IgD-negative memory B cell (primary cell): ENCODE results near the gene CEP97. TPM values are rescaled to one million over a fixed set of nuclear protein-coding genes. Genes with fewer than 3 reads are reported as not detected.
A peak's percentile ranks its signal among the peaks of the same experiment; 100 is the strongest.

Source experiments
- H3K27ac Mint-ChIP-seq, 3 donors: one replicate each; pipeline ENCODE4 v1.8.0; 2020 to 2022; ENCODE audit warnings: mild to moderate bottlenecking in 3 of 3, mixed read lengths in 3 of 3, moderate library complexity in 1 of 3
- H3K27me3 Mint-ChIP-seq: one replicate; pipeline ENCODE4 v1.8.0; 2021; ENCODE audit warnings: mixed read lengths
- H3K36me3 Mint-ChIP-seq: one replicate; pipeline ENCODE4 v1.8.0; 2020; ENCODE audit warnings: mild to moderate bottlenecking, mixed read lengths
- H3K4me1 Mint-ChIP-seq, 3 donors: one replicate each; pipeline ENCODE4 v1.8.0; 2020 to 2022; ENCODE audit warnings: mixed read lengths in 3 of 3, mild to moderate bottlenecking in 1 of 3
- H3K4me3 Mint-ChIP-seq, 4 donors: one replicate each; pipeline ENCODE4 v1.8.0; 2020 to 2022; ENCODE audit warnings: mild to moderate bottlenecking in 4 of 4, mixed read lengths in 4 of 4, moderate library complexity in 3 of 4
- H3K9me3 Mint-ChIP-seq, 3 donors: one replicate each; pipeline ENCODE4 v1.8.0; 2020 to 2021; ENCODE audit warnings: mixed read lengths in 3 of 3, mild to moderate bottlenecking in 1 of 3
- polyA plus RNA-seq: library from polyadenylated mRNA; unstranded; fragments of 300-500 nt; fragmentation: Illumina TruSeq; gene quantifications from one replicate; pipeline ENCODE4 v1.2.3, GENCODE V29; 2021

The CEP97 gene
- polyA plus RNA-seq, 1 donor from 2014 or later: 6.1 TPM

DNA sequence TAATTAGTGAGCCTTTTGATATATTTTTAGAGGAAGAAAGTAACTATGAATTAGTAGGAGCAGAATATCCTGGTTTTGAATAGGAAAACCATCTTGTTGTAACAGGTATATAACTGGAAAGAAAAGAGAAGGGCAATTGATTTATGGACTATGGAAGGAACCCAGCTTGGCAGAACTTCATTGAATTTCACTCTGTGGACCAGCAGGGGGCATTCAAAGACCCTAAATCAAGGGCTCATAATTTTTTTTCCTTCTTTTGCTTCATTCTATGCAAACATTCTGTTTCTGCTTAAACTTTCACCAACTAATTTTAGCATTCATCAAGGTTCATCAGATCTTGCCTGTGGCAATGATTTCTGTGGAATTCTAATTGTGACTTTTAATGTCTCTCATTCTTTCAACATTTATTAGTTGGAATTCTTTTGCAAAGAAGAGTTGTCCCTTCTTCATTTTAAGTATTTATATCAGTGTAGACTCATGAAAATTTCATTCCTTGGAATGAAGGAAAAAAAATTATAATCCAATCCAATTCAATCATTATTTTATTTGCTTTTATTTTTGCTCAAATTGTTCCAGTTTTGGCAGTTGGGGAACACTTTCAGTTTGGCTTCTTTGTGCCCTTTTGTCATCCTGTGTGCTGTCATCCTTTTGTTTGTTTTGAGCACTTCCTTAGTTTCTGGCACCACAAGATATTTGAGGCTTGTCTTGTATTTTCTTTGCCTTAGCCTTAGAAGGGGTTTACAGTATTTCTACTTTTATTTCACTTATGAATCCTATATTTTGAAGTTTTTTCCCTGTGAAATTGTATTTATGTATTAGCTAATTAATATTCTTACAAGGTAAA lies 85.0 kb downstream of the CEP97 start:
- Mint-ChIP-seq H3K9me3 (no peaks in the 10 kb centered on the region), H3K27ac (peak overlapping the region in 2 of 3 donors; percentile 39 to 76), H3K27me3 (no peaks in the 10 kb centered on the region), H3K36me3 (peaks cover 5% of the 10 kb centered on the region), H3K4me3 (no peak overlapping the region), H3K4me1 (peaks cover 11 to 26% (median 23%) of the 10 kb centered on the region in 3 donors)

DNA sequence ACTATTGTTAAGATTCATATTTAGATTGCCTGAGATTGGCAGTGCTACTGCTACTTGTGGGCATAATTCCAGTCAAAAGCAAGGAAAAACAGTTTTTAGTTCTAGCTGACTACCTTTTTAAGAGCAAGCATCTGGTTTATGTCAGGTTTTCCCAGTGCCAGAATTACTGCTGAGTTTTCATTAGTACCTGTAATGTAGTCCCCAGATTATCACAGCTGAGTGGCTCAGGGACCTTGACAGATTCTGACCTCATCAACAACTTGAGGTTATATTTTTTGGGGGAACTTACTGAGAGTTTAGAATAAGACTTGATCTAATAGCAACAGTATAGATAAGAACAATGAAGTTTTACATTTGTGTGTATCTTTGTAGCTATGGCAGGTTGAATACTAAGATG lies 85.6 kb downstream of the CEP97 start:
- Mint-ChIP-seq H3K27ac (peak overlapping the region in 1 of 3 donors; percentile 76), H3K27me3 (no peaks in the 10 kb centered on the region), H3K36me3 (peaks cover 3% of the 10 kb centered on the region), H3K4me3 (no peak overlapping the region), H3K9me3 (no peaks in the 10 kb centered on the region), H3K4me1 (peaks cover 11 to 30% (median 23%) of the 10 kb centered on the region in 3 donors)

DNA sequence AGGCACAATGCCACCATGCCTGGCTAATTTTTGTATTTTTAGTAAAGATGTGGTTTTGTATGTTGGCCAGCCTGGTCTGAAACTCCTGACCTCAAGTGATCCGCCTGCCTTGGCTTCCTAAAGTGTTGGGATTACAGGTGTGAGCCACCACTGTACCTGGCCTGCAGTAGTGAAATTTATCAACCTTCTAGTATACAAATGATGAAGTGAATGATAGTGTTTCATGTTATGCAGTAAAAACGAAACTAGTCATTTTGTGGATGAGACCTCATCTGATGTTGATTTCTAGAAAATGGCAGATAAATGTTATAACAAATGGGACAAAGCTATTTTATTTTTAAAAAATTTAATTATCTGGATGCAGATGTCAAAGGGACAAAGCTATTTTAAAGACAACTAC lies 87.5 kb downstream of the CEP97 start:
- peaks cover 3% of the 10 kb centered on the region for H3K36me3 Mint-ChIP-seq
- H3K27ac Mint-ChIP-seq: no peak overlapping the region
- H3K27me3 Mint-ChIP-seq: no peaks in the 10 kb centered on the region
- H3K4me1 Mint-ChIP-seq: peaks cover 11 to 34% (median 30%) of the 10 kb centered on the region in 3 donors
- no peaks in the 10 kb centered on the region for H3K9me3 Mint-ChIP-seq
- no peak overlapping the region for H3K4me3 Mint-ChIP-seq

DNA sequence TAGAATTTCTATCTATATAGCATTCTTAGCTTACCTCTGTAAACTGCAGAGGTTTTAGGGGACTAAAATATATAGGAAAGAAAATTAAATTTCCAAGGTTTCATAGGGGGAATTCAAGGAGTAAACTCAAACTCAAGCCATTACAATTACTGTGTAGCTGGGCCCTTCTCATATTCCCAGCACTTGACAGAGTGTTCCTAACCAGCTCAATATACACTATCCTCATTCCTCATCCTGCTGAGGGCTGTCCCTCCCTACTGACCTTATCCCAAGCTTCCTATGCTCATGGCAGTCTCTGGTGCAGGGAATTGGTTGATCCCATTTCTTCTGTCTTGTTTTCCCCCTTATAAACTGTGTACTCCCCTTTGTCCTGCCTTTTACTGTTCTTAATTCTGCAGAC lies 88.5 kb downstream of the CEP97 start:
- no peak overlapping the region for H3K27ac Mint-ChIP-seq
- no peaks in the 10 kb centered on the region for H3K9me3 Mint-ChIP-seq
- H3K36me3 Mint-ChIP-seq: peaks cover 3% of the 10 kb centered on the region
- H3K4me1 Mint-ChIP-seq: peaks cover 11 to 37% (median 32%) of the 10 kb centered on the region in 3 donors
- H3K27me3 Mint-ChIP-seq: no peaks in the 10 kb centered on the region
- no peak overlapping the region for H3K4me3 Mint-ChIP-seq

DNA sequence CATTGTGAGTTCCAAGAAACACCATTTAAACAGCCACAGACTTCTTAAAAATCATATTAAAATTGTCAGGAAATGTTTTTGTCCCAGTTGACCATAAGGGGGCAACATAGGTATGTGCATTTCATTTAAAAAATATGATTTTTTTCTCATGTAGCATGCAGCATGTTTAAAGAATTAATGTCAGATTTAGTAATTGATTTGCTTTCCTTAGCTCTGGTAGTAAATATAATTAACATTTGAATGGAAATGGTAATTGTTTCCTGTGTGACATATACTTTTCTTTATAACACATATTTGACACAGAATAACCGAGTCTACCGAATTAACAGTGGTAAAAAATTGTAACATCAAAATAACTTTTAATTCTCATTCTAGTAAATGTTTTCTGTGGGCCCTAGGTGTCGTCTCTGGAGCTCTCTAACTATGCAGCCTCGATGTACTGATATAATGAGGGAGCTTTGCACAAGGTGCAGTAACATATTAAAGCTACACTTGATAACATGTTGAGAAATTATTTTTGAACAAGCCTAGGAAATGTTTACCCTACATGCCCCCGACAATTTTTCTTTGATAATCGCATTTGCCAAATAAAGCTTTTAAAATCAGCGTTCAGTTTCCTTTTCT lies 89.5 kb downstream of the CEP97 start:
- peaks cover 17 to 43% (median 38%) of the 10 kb centered on the region in 3 donors for H3K4me1 Mint-ChIP-seq
- no peaks in the 10 kb centered on the region for H3K9me3 Mint-ChIP-seq
- no peaks in the 10 kb centered on the region for H3K27me3 Mint-ChIP-seq
- no peak overlapping the region for H3K4me3 Mint-ChIP-seq
- no peak overlapping the region for H3K27ac Mint-ChIP-seq
- H3K36me3 Mint-ChIP-seq: peaks cover 5% of the 10 kb centered on the region

DNA sequence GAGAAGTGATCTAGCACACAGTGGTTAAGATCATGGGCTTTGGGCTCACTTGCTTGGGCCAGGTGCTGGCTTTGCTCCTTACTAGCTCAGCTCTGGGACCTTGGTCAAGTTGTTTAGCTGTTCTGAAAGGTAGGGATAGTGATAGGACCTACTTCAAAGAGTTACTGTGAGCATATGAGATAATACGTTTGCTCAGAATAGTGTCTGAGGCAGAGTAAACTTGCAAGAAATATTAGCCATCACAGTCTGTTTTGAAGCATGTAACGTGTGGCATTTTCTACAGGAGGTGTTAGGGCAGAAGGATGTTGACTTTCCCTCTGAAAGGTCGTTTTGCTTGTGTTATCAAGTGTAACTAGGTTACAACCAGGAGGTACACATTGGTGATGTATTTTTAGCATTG lies 90.4 kb downstream of the CEP97 start:
- H3K36me3 Mint-ChIP-seq: peaks cover 7% of the 10 kb centered on the region
- H3K27ac Mint-ChIP-seq: peak overlapping the region in 1 of 3 donors; percentile 49
- peaks cover 15 to 41% (median 37%) of the 10 kb centered on the region in 3 donors for H3K4me1 Mint-ChIP-seq
- H3K27me3 Mint-ChIP-seq: no peaks in the 10 kb centered on the region
- no peaks in the 10 kb centered on the region for H3K9me3 Mint-ChIP-seq
- H3K4me3 Mint-ChIP-seq: no peak overlapping the region

DNA sequence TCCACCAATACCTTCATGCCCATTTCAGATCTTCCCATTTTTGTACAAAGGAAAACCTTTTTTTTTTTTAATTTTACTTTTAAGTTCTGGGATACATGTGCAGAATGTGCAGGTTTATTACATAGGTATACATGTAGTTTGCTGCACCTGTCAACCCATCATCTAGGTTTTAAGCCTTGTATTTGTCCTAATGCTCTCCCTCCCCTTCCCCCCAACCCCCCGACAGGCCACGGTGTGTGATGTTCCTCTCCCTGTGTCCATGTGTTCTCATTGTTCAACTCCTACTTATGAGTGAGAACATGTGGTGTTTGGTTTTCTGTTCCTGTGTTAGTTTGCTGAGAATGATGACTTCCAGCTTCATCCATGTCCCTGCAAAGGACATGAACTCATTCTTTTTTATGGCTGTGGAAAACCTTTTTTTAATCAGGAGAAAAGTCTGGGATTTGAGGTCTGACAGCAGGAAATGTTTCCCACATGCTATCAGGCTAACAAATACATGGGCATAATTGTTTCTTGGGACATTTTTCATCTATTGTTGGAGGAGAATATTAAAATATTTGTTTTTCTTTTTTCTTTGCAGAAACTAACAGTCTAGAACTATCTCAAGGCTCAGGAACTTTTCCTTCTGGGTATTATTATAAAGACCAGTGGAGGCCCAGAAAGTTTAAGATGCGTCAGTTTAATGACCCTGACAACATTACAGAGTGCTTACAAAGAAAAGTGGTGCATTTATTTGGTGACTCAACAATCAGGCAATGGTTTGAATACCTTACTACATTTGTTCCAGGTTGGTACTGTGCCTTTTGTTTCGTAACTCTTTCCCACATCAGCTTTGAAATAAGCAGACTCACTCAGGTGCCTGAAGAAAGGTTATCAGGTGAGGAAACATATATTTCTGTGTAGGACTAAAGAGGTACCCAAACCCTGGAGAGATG lies 92.1 kb downstream of the CEP97 start:
- Mint-ChIP-seq H3K36me3 (peaks cover 8% of the 10 kb centered on the region), H3K9me3 (no peaks in the 10 kb centered on the region), H3K27ac (peak overlapping the region in 1 of 3 donors; percentile 33), H3K4me1 (peaks cover 16 to 46% (median 37%) of the 10 kb centered on the region in 3 donors), H3K27me3 (no peaks in the 10 kb centered on the region), H3K4me3 (peak overlapping the region in 1 of 4 donors; percentile 33)

DNA sequence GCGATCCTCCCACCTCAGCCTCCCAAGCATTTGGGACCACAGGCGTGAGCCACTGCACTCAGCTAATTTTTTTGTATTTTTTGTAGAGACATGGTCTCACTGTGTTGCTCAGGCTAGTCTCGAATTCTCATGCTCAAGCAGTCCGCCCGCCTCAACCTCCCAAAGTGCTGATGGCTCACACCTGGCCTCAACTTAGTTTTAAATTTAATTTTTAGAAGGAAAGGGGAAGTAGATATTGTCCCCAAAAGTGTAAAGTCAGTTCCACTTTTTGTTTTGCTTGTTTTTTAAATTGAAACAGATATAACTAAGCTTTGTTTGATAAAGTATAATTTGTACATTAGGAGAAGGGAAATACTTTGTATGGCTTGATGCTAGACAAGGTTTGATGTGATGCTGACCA lies 93.6 kb downstream of the CEP97 start:
- Mint-ChIP-seq H3K27ac (peak overlapping the region; percentile 85 to 95 (median 86)), H3K27me3 (no peaks in the 10 kb centered on the region), H3K4me1 (peaks cover 16 to 46% (median 41%) of the 10 kb centered on the region in 3 donors), H3K36me3 (peaks cover 11% of the 10 kb centered on the region), H3K9me3 (no peaks in the 10 kb centered on the region), H3K4me3 (peak overlapping the region; percentile 55 to 91 (median 76))

DNA sequence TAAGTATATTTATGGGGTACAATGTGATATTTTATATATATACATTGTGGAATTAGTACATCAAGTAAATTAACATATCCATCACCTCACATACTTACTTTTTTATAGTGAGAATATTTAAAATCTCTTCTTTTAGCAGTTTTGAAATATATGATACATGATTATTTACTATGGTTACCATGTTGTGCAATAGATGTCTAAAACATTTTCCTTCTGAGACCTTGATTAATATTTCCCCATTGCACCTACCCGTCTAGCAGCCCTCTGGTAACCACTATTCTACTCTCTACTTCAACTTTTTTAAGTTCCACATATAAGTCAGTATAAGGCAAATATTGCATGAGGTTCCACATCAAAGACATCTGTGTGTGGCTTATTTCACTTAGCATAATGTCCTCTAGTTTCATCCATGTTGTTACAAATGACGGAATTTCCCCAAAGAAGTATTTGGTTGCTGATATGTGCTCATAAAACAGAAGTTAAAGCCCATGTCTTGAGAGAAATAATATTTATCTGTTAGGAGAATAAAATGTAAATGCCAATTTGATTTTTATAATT lies 95.3 kb downstream of the CEP97 start:
- peaks cover 11% of the 10 kb centered on the region for H3K36me3 Mint-ChIP-seq
- no peaks in the 10 kb centered on the region for H3K9me3 Mint-ChIP-seq
- H3K4me3 Mint-ChIP-seq: no peak overlapping the region
- H3K27me3 Mint-ChIP-seq: no peaks in the 10 kb centered on the region
- H3K4me1 Mint-ChIP-seq: peaks cover 10 to 38% (median 32%) of the 10 kb centered on the region in 3 donors
- peak overlapping the region in 2 of 3 donors; percentile 6 to 55 for H3K27ac Mint-ChIP-seq

Other genes with a start within 250 kb of the CEP97 start
- 6.1 TPM for gene SENP7, start 211.4 kb upstream of the CEP97 start, polyA plus RNA-seq
- gene TRMT10C, start 162.7 kb upstream of the CEP97 start, polyA plus RNA-seq: 39.8 TPM
- 119 TPM for gene PCNP, start 150.4 kb upstream of the CEP97 start, polyA plus RNA-seq
- 13.8 TPM for gene ZBTB11, start 47.5 kb upstream of the CEP97 start, polyA plus RNA-seq
- gene RPL24, start 37.9 kb upstream of the CEP97 start, polyA plus RNA-seq: 1,110 TPM
- 30.4 TPM for gene NXPE3, start 54.6 kb downstream of the CEP97 start, polyA plus RNA-seq
- 10.1 TPM for gene NFKBIZ, start 124.9 kb downstream of the CEP97 start, polyA plus RNA-seq